GM18907 (cell line): ENCODE results near the gene SORCS2.

Experiments used
- ATAC-seq: cut with Tn5 transposase; IDR thresholded peaks from one replicate; pipeline ENCODE4 v1.9.1; 2021; ENCODE audit warnings: mild to moderate bottlenecking, moderate library complexity; ENCODE audit not compliant: unreplicated experiment

SORCS2 gene

GRCh38 chr4:7217474-7218321 lies 25.4 kb downstream of the SORCS2 start:
- no peak for ATAC-seq

- no peak for ATAC-seq
These were observed 26.3 kb downstream of the SORCS2 start for GRCh38 chr4:7218686-7219085.

- no peak for ATAC-seq
These were observed 30.2 kb downstream of the SORCS2 start for GRCh38 chr4:7222521-7222920.

GRCh38 chr4:7223541-7223940 lies 31.2 kb downstream of the SORCS2 start:
- ATAC-seq: no peak

- no peak for ATAC-seq
These were observed 31.7 kb downstream of the SORCS2 start for GRCh38 chr4:7224001-7224400.

GRCh38 chr4:7224878-7225533 lies 32.7 kb downstream of the SORCS2 start:
- ATAC-seq: no peak

- ATAC-seq: no peak
These were observed 34.1 kb downstream of the SORCS2 start for GRCh38 chr4:7226439-7226838.

- ATAC-seq: no peak
These were observed 34.7 kb downstream of the SORCS2 start for GRCh38 chr4:7227008-7227407.

- no peak for ATAC-seq
These were observed 36.4 kb downstream of the SORCS2 start for GRCh38 chr4:7228734-7229133.

GRCh38 chr4:7232061-7232650 lies 39.8 kb downstream of the SORCS2 start:
- ATAC-seq: no peak

GRCh38 chr4:7233006-7233580 lies 40.8 kb downstream of the SORCS2 start:
- ATAC-seq: no peak

- no peak for ATAC-seq
These were observed 41.3 kb downstream of the SORCS2 start for GRCh38 chr4:7233601-7234000.

- ATAC-seq: no peak
These were observed 42.2 kb downstream of the SORCS2 start for GRCh38 chr4:7234355-7235029.

- no peak for ATAC-seq
These were observed 42.7 kb downstream of the SORCS2 start for GRCh38 chr4:7235030-7235380.

GRCh38 chr4:7236847-7237246 lies 44.5 kb downstream of the SORCS2 start:
- no peak for ATAC-seq

- no peak for ATAC-seq
These were observed 45.5 kb downstream of the SORCS2 start for GRCh38 chr4:7237873-7238272.

GRCh38 chr4:7238300-7238960 lies 46.1 kb downstream of the SORCS2 start:
- ATAC-seq: no peak

- no peak for ATAC-seq
These were observed 46.9 kb downstream of the SORCS2 start for GRCh38 chr4:7239101-7239820.

- no peak for ATAC-seq
These were observed 47.5 kb downstream of the SORCS2 start for GRCh38 chr4:7239844-7240243.

GRCh38 chr4:7240306-7240705 lies 48.0 kb downstream of the SORCS2 start:
- no peak for ATAC-seq
